NCI-H1092 treated with DMSO at 0.1 percent for 48 hours (cell line): ENCODE measurements around the gene LENEP.
"Not testable (repeated sequence)": the region's sequence is repeated elsewhere in the genome, so short reads cannot be mapped to it uniquely, and the experiment has no call there.

Experiments used
- DNase-seq: peaks from one replicate; lab custom pipeline; 2025; lab: John Stamatoyannopoulos, UW

The LENEP gene

GRCh38 chr1:154975409-154976059 is 17.9 kb upstream of the LENEP start:
- DNase-seq, result peak; percentile 54

- DNase-seq, result not testable (repeated sequence)
Observed at GRCh38 chr1:154977762-154978161, 15.6 kb upstream of the LENEP start.

GRCh38 chr1:154978360-154978759 is 15.0 kb upstream of the LENEP start:
- no peak for DNase-seq

GRCh38 chr1:154982341-154982740 is 11.0 kb upstream of the LENEP start:
- DNase-seq, result peak; percentile 58

GRCh38 chr1:154982897-154983648 is 10.3 kb upstream of the LENEP start, which contains the start of gene FLAD1:
Gene FLAD1, plus strand, starts transcription at chr1:154983344. Its CDS starts 351 bp downstream, at chr1:154983695.
- DNase-seq, result peak; percentile 100

GRCh38 chr1:154983776-154984466 is 9.5 kb upstream of the LENEP start:
- DNase-seq, result no peak

- not testable (repeated sequence) for DNase-seq
Observed at GRCh38 chr1:154986736-154987135, 6.7 kb upstream of the LENEP start.

- DNase-seq, result no peak
Observed at GRCh38 chr1:154987326-154987725, 6.1 kb upstream of the LENEP start.

- no peak for DNase-seq
Observed at GRCh38 chr1:154988058-154988954, 5.1 kb upstream of the LENEP start.

GRCh38 chr1:154989195-154989860 is 4.1 kb upstream of the LENEP start:
- DNase-seq, result no peak

- no peak for DNase-seq
Observed at GRCh38 chr1:154990276-154990675, 3.1 kb upstream of the LENEP start.

- peak; percentile 19 for DNase-seq
Observed at GRCh38 chr1:154992721-154993571, 440 bp upstream of the LENEP start.

- DNase-seq, result no peak
Observed at GRCh38 chr1:154994269-154994587, 842 bp downstream of the LENEP start.

- DNase-seq, result no peak
Observed at GRCh38 chr1:154994591-154994990, 1.2 kb downstream of the LENEP start.

- DNase-seq, result peak; percentile 11
Observed at GRCh38 chr1:154995301-154995983, 2.1 kb downstream of the LENEP start.

- DNase-seq, result no peak
Observed at GRCh38 chr1:154996966-154997701, 3.7 kb downstream of the LENEP start.

GRCh38 chr1:154998201-154998780 is 4.9 kb downstream of the LENEP start:
- DNase-seq, result no peak

GRCh38 chr1:154998818-154999570 is 5.6 kb downstream of the LENEP start:
- peak; percentile 74 for DNase-seq
